ENCODE measurements around the gene VSX2.

The VSX2 gene

DNA sequence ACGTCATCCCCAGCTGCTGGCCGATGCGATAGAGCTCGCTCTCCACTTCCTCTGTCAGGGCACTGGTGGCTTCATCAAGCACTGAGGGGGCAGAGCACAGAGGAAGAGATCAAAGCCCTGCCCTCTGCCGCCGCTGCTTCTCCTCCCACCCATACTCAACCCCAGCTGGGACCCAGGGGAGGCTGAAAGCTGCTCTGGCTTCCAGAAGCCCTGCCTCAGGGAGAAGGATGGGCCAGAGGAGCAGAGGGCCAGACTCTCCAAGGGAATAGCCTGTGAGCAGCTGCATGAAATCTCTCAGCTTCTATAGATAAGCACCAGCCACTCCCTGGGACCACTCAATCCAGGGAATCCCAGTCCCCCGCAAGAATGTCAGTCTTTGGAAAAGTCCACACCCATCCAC lies 47.5 kb downstream of the VSX2 start:
- H3K4me3 ChIP-seq (ENCODE audit: low read length): no peak overlapping the region
- no peak for DNase-seq (ENCODE audit: low read depth)
- TF ChIP-seq, protein P1, sequence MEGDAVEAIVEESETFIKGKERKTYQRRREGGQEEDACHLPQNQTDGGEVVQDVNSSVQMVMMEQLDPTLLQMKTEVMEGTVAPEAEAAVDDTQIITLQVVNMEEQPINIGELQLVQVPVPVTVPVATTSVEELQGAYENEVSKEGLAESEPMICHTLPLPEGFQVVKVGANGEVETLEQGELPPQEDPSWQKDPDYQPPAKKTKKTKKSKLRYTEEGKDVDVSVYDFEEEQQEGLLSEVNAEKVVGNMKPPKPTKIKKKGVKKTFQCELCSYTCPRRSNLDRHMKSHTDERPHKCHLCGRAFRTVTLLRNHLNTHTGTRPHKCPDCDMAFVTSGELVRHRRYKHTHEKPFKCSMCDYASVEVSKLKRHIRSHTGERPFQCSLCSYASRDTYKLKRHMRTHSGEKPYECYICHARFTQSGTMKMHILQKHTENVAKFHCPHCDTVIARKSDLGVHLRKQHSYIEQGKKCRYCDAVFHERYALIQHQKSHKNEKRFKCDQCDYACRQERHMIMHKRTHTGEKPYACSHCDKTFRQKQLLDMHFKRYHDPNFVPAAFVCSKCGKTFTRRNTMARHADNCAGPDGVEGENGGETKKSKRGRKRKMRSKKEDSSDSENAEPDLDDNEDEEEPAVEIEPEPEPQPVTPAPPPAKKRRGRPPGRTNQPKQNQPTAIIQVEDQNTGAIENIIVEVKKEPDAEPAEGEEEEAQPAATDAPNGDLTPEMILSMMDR (conservative IDR thresholded peaks at IDR 0.05; ENCODE audit: low read length): no peak

DNA sequence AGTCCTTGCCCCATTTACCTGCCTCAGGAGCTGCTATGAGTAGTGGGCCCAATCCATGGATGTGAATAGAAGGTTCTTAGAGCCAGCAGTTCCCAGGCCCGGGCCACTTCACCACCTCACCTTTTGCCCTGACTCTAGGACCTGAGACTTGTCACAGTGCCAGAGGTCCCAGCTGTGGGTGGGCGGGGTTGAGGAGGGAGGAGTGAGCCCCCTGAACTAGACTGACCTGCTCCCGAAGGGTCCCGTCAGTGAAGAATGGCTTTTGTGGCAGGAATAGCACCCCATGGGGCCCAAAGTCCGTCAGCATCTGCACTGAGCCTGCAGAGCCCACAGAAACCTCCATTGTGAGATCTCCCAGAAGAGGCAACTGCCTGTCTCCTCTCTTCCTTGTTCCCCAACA lies 50.6 kb downstream of the VSX2 start:
- no peak for DNase-seq (ENCODE audit: low read depth)
- TF ChIP-seq, protein P1 (conservative IDR thresholded peaks at IDR 0.05; ENCODE audit: low read length): no peak
- H3K4me3 ChIP-seq (ENCODE audit: low read length): no peak overlapping the region

DNA sequence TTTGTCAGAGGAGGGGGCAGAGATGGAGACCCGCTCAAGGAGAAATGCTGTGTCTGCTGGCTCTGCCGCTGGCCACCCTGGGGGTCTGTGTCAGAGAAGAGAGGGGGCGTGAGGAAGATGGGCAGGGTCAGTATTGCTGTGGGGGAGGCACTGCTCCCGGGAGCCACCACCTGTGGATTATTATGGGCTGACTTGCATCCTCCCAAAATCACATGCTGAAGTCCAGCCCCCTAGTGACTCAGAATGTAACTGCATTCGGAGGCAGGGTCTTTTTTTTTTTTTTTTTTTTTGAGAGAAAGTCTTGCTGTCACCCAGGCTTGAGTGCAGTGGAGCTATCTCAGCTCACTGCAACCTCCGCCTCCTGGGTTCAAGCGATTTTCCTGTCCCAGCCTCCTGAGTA lies 51.2 kb downstream of the VSX2 start:
- TF ChIP-seq, protein P1 (conservative IDR thresholded peaks at IDR 0.05; ENCODE audit: low read length): peak; percentile 53
- no peak for DNase-seq (ENCODE audit: low read depth)
- H3K4me3 ChIP-seq (ENCODE audit: low read length): no peak overlapping the region

DNA sequence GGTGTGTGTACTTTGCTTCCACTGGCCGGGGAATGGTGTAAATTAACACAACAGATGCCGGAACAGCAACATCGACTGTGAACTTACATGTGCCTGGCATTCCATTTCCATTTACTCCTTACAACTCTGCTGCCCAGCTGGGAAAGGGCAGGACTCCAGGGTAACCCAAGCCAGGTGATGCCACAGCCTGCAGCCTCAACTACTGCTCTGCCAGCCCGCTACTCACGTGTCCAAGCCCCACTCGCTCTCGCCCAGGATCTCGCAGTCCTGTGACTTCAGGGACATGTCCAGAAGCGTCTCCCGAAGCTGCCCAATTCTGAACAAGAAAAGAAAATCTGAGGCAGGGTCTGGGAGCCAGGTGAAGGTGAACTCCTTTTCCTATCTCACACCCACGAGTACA lies 52.8 kb downstream of the VSX2 start:
- H3K4me3 ChIP-seq (ENCODE audit: low read length): no peak overlapping the region
- DNase-seq (ENCODE audit: low read depth): no peak
- TF ChIP-seq, protein P1 (conservative IDR thresholded peaks at IDR 0.05; ENCODE audit: low read length): no peak

DNA sequence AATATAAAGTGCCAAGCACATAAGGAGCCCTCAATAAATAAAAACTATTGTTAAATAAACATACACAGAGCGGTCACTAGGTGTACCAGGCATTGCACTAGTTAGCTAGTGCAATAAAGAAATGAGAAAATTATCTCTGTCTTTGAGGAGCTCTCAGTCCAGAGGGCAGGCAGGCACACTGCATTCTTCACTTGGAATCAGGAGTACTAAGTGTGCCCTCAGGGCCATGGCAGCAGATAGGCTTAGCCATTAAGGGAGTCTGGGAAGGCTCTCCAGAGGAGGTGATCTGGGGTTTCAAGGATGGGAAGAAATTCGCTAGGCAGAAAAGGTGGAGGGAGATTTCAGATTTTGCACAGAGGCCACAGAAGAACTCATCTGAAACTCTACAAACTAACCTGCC lies 54.4 kb downstream of the VSX2 start:
- DNase-seq (ENCODE audit: low read depth): no peak
- no peak overlapping the region for H3K4me3 ChIP-seq (ENCODE audit: low read length)
- TF ChIP-seq, protein P1 (conservative IDR thresholded peaks at IDR 0.05; ENCODE audit: low read length): no peak

DNA sequence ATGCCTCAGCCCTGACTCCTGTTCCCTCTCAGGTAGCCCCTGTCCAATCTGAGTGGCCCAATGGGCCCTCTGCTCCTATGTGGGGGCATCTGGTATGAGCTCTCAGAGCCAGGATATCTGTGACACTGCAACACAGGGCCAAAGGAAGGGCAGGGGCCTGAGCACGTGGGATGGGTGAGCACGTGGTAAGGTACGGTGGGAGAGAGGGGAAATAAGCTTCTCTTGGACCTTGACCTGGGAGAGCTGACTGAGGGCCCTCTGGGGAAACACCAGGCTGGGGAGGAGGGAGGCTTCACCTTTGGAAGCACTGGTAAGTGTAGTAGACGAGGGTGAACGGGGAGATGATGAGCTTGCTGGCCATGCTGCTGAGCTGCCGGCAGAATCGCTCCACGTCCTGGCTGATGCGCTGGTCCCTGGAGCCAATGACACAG lies 56.8 kb downstream of the VSX2 start:
- TF ChIP-seq, protein P1 (conservative IDR thresholded peaks at IDR 0.05; ENCODE audit: low read length): no peak
- no peak overlapping the region for H3K4me3 ChIP-seq (ENCODE audit: low read length)
- DNase-seq (ENCODE audit: low read depth): no peak

DNA sequence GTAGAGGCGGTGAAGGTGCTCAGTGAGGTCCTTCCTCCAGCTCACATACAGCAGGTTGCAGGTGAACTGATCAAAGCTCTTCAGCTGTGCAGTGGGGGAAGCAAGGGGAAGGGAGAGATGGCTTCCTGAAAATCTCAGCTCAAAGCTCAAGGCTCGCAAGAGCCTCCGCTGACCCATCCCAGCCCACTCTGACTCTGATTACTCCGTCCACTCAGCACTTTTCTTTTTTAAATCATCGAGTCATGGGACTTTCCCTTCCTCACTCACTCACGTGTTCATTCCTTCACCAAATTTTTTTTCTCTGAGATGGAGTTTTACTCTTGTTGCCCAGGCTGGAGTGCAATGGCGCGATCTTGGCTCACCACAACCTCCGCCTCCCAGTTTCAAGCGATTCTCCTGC lies 58.7 kb downstream of the VSX2 start:
- no peak overlapping the region for H3K4me3 ChIP-seq (ENCODE audit: low read length)
- TF ChIP-seq, protein P1 (conservative IDR thresholded peaks at IDR 0.05; ENCODE audit: low read length): no peak
- no peak for DNase-seq (ENCODE audit: low read depth)
